ENCODE results near the gene DNM3.

DNA sequence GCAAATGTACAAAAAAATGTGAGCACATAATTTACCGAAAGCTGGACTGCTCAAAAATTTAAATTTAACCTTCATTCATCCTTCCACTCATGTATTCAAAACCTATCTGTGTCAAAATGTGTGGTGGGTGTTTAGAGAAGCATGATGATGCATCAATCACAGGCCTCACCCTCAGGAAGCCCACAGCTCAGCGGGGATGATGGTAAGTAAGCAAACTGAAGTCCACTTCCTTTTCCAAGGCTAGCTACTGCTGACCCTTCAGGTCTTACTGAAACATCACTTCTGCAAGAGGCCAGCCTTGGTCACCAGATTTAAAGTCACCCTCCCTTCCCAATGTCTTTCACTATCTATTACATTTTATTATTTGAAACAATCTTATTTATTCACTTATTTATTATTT lies 254.5 kb downstream of the DNM3 start:
- TF ChIP-seq, protein P1, sequence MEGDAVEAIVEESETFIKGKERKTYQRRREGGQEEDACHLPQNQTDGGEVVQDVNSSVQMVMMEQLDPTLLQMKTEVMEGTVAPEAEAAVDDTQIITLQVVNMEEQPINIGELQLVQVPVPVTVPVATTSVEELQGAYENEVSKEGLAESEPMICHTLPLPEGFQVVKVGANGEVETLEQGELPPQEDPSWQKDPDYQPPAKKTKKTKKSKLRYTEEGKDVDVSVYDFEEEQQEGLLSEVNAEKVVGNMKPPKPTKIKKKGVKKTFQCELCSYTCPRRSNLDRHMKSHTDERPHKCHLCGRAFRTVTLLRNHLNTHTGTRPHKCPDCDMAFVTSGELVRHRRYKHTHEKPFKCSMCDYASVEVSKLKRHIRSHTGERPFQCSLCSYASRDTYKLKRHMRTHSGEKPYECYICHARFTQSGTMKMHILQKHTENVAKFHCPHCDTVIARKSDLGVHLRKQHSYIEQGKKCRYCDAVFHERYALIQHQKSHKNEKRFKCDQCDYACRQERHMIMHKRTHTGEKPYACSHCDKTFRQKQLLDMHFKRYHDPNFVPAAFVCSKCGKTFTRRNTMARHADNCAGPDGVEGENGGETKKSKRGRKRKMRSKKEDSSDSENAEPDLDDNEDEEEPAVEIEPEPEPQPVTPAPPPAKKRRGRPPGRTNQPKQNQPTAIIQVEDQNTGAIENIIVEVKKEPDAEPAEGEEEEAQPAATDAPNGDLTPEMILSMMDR (IDR thresholded peaks at IDR 0.05; ENCODE audit: low read length) = no peak
- no peak for TF ChIP-seq EZH2 (optimal IDR thresholded peaks at IDR 0.05; ENCODE audit: low read depth, low read length)
- TF ChIP-seq EZH2phosphoT487 (IDR thresholded peaks at IDR 0.05; ENCODE audit: low read length) = no peak
